Measurements from ENCODE around the gene AHNAK. TPM values are rescaled to one million over a fixed set of nuclear protein-coding genes. Genes with fewer than 3 reads are reported as not detected.

The AHNAK gene
- total and polyA plus RNA-seq, 4 donors, result 22.6 to 110 (median 38.1) TPM

DNA sequence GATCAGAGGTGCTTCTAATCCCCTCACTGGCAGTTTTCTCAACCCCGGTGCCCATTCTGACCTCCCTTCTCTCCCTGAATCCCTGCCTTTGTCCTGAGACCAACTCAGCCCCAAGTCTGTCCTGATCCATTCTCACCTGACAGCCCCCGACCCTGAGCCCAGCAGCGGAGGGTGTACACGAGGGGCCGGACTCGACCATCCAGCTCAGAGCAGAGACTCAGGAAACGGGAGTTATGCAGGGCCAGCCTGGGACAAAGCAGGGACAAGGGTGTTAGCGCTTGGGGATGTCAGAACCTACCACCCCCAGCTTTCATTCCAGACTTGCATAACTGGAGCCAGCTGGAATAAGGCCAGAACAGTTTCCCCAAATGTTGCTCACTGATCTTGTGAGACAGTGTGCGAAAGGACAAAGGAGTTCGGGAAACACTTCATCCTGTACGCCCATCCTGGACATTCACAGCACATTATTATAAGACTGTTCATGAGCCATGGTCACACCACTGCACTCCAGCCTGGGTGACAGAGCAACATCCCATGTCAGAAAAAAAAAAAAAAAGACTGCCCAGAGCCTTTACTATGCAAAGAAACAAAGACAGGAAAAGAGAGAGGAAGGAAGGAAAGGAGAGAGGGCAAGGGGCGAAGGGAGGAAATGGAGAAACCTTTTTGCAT, 30.6 kb upstream of the AHNAK start:
- H3K4me1 ChIP-seq (ENCODE audit: control insufficient read depth in 4 of 4, insufficient read depth in 4 of 4, low read length in 3 of 4), result peaks cover 6 to 39% (median 23%) of the 10 kb centered on the region in 4 donors
- no peaks in the 10 kb centered on the region for H3K27me3 ChIP-seq (ENCODE audit: control insufficient read depth in 4 of 4, insufficient read depth in 4 of 4, low read length in 3 of 4)
- no peak overlapping the region for H3K9ac ChIP-seq (ENCODE audit: low read depth in 1 of 2, low read length in 2 of 2)
- WGBS, result 77% methylated on average over 12 of the region's 12 CpGs
- no peaks in the 10 kb centered on the region for H3K9me3 ChIP-seq (ENCODE audit: control insufficient read depth in 4 of 4, low read length in 3 of 4)
- peaks cover 2 to 37% (median 20%) of the 10 kb centered on the region in 4 donors for H3K36me3 ChIP-seq (ENCODE audit: control insufficient read depth in 4 of 4, insufficient read depth in 3 of 4, low read depth in 1 of 4, low read length in 3 of 4)
- TF ChIP-seq NR2F2 (IDR thresholded peaks at IDR 0.05) (peak; percentile 89), SP1 (IDR thresholded peaks at IDR 0.05) (peak; percentile 21), RXRA (IDR thresholded peaks at IDR 0.05) (no peak), FOXA1 (IDR thresholded peaks at IDR 0.05) (no peak), EGR1 (IDR thresholded peaks at IDR 0.05; ENCODE audit: low read depth in 2 of 2) (no peak), TAF1 (conservative IDR thresholded peaks at IDR 0.05) (peak; percentile 37), FOXA2 (IDR thresholded peaks at IDR 0.05) (no peak)
- TF ChIP-seq, protein P1, sequence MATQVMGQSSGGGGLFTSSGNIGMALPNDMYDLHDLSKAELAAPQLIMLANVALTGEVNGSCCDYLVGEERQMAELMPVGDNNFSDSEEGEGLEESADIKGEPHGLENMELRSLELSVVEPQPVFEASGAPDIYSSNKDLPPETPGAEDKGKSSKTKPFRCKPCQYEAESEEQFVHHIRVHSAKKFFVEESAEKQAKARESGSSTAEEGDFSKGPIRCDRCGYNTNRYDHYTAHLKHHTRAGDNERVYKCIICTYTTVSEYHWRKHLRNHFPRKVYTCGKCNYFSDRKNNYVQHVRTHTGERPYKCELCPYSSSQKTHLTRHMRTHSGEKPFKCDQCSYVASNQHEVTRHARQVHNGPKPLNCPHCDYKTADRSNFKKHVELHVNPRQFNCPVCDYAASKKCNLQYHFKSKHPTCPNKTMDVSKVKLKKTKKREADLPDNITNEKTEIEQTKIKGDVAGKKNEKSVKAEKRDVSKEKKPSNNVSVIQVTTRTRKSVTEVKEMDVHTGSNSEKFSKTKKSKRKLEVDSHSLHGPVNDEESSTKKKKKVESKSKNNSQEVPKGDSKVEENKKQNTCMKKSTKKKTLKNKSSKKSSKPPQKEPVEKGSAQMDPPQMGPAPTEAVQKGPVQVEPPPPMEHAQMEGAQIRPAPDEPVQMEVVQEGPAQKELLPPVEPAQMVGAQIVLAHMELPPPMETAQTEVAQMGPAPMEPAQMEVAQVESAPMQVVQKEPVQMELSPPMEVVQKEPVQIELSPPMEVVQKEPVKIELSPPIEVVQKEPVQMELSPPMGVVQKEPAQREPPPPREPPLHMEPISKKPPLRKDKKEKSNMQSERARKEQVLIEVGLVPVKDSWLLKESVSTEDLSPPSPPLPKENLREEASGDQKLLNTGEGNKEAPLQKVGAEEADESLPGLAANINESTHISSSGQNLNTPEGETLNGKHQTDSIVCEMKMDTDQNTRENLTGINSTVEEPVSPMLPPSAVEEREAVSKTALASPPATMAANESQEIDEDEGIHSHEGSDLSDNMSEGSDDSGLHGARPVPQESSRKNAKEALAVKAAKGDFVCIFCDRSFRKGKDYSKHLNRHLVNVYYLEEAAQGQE (IDR thresholded peaks at IDR 0.05), result no peak
- TF ChIP-seq, protein P2, sequence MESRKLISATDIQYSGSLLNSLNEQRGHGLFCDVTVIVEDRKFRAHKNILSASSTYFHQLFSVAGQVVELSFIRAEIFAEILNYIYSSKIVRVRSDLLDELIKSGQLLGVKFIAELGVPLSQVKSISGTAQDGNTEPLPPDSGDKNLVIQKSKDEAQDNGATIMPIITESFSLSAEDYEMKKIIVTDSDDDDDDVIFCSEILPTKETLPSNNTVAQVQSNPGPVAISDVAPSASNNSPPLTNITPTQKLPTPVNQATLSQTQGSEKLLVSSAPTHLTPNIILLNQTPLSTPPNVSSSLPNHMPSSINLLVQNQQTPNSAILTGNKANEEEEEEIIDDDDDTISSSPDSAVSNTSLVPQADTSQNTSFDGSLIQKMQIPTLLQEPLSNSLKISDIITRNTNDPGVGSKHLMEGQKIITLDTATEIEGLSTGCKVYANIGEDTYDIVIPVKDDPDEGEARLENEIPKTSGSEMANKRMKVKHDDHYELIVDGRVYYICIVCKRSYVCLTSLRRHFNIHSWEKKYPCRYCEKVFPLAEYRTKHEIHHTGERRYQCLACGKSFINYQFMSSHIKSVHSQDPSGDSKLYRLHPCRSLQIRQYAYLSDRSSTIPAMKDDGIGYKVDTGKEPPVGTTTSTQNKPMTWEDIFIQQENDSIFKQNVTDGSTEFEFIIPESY (IDR thresholded peaks at IDR 0.05), result no peak
- H3K4me3 ChIP-seq (ENCODE audit: low read depth in 1 of 3, low read length in 3 of 3), result no peak overlapping the region
- no peak for DNase-seq (ENCODE audit: low spot score)
- H3K27ac ChIP-seq (ENCODE audit: low read depth in 1 of 2, low read length in 2 of 2), result peak overlapping the region; percentile 95 to 96

DNA sequence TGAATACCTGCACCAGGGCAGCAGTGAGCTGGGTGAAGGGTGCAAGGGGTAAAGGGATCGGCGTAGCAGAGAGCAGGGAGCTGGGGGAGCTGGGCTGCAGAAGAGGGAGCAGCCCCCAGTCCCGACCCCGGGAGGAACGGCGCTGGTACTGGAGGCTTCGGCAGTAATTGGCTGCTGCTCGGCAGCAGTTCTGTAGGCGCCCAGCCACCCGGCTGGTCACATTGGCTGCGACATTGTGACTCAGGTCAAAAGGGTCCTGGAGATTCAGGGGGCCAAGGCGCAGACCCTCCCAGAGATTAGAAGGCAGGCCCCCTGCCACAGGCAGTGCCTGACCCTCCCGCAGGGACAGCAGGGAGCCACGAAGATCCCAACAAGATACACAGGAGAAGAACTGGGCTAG, 29.2 kb upstream of the AHNAK start:
- Histone ChIP-seq H3K9me3 (ENCODE audit: control insufficient read depth in 4 of 4, low read length in 3 of 4) (no peaks in the 10 kb centered on the region), H3K27ac (ENCODE audit: low read depth in 1 of 2, low read length in 2 of 2) (peak overlapping the region; percentile 95 to 96), H3K9ac (ENCODE audit: low read depth in 1 of 2, low read length in 2 of 2) (no peak overlapping the region), H3K4me3 (ENCODE audit: low read depth in 1 of 3, low read length in 3 of 3) (no peak overlapping the region), H3K4me1 (ENCODE audit: control insufficient read depth in 4 of 4, insufficient read depth in 4 of 4, low read length in 3 of 4) (peaks cover 6 to 33% (median 24%) of the 10 kb centered on the region in 4 donors), H3K36me3 (ENCODE audit: control insufficient read depth in 4 of 4, insufficient read depth in 3 of 4, low read depth in 1 of 4, low read length in 3 of 4) (peaks cover 4 to 38% (median 24%) of the 10 kb centered on the region in 4 donors), H3K27me3 (ENCODE audit: control insufficient read depth in 4 of 4, insufficient read depth in 4 of 4, low read length in 3 of 4) (no peaks in the 10 kb centered on the region)
- TF ChIP-seq, protein P1 (IDR thresholded peaks at IDR 0.05), result no peak
- TF ChIP-seq GABPA (IDR thresholded peaks at IDR 0.05 in 1 of 2, conservative IDR thresholded peaks at IDR 0.05 in 1 of 2) (no peak), RXRA (IDR thresholded peaks at IDR 0.05) (no peak), HNF4G (IDR thresholded peaks at IDR 0.05) (no peak), TAF1 (conservative IDR thresholded peaks at IDR 0.05) (no peak)
- TF ChIP-seq, protein P3, sequence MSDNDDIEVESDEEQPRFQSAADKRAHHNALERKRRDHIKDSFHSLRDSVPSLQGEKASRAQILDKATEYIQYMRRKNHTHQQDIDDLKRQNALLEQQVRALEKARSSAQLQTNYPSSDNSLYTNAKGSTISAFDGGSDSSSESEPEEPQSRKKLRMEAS (IDR thresholded peaks at IDR 0.05), result no peak
- no peak for DNase-seq (ENCODE audit: low spot score)
- WGBS, result 78% methylated on average over 14 of the region's 14 CpGs
